NCI-H187 (cell line): ENCODE results near the gene SAMD10.
"Not testable (repeated sequence)": the region's sequence is repeated elsewhere in the genome, so short reads cannot be mapped to it uniquely, and the experiment has no call there.

Experiments used
- DNase-seq, 2 experiments: peaks; one replicate each; lab custom pipeline; 2025; lab: John Stamatoyannopoulos, UW

The SAMD10 gene

GRCh38 chr20:63979557-63980316 is at the start of gene SAMD10:
TSS of gene SAMD10 (minus strand) at chr20:63979642. CDS start at chr20:63979467, 175 bp downstream.
- DNase-seq: peak in 1 of 2 experiments; percentile 40

GRCh38 chr20:64027981-64028685 is 48.7 kb upstream of the SAMD10 start:
- no peak for DNase-seq

GRCh38 chr20:64025826-64026412 is 46.5 kb upstream of the SAMD10 start:
- DNase-seq: no peak

GRCh38 chr20:64025101-64025825 is 45.8 kb upstream of the SAMD10 start:
- DNase-seq: no peak

- no peak for DNase-seq
Observed at GRCh38 chr20:64024141-64024990, 44.9 kb upstream of the SAMD10 start.

- no peak for DNase-seq
Observed at GRCh38 chr20:64023361-64024140, 44.1 kb upstream of the SAMD10 start.

GRCh38 chr20:64022671-64023360 is 43.4 kb upstream of the SAMD10 start:
- DNase-seq: no peak

GRCh38 chr20:64021124-64021975 is 41.9 kb upstream of the SAMD10 start:
- no peak for DNase-seq

- no peak for DNase-seq
Observed at GRCh38 chr20:64015635-64016034, 36.2 kb upstream of the SAMD10 start.

GRCh38 chr20:64012385-64013154 is 33.1 kb upstream of the SAMD10 start:
- not testable (repeated sequence) for DNase-seq

GRCh38 chr20:64011366-64011779 is 31.9 kb upstream of the SAMD10 start:
- DNase-seq: no peak

- DNase-seq: no peak
Observed at GRCh38 chr20:64010711-64011237, 31.3 kb upstream of the SAMD10 start.

GRCh38 chr20:64009811-64010387 is 30.5 kb upstream of the SAMD10 start:
- DNase-seq: no peak

GRCh38 chr20:64006902-64007301 is 27.5 kb upstream of the SAMD10 start:
- no peak for DNase-seq

- no peak for DNase-seq
Observed at GRCh38 chr20:64006490-64006889, 27.0 kb upstream of the SAMD10 start.

GRCh38 chr20:64005394-64005793 is 26.0 kb upstream of the SAMD10 start:
- DNase-seq: no peak

- peak; percentile 78 for DNase-seq
Observed at GRCh38 chr20:64003960-64004725, 24.7 kb upstream of the SAMD10 start.
